NCI-H748 treated with DMSO at 0.1 percent for 48 hours (cell line): ENCODE data around the gene SLC24A3.

Experiments used
- DNase-seq: peaks from one replicate; lab custom pipeline; 2025; lab: John Stamatoyannopoulos, UW

SLC24A3 gene

DNA sequence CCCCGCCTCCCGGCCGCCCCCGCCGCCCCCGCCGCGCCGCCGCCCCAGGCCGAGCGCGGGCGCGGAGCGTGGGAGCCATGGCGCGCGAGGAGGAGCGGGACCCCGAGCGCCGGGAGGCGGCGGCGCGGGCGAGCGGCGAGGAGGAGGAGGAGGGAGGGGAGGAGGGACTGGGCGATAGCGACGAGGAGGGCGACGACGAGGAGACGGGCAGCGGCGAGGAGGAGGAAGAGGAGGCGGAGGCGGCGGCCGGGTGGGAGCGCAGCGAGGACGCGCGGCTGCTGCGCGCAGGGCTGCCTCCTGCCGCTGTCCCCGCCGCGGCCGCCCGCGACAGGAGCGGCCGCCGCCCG, at the start of gene SLC24A3:
Gene SLC24A3 (plus strand): TSS at position 174 of the 347 bp plus-strand sequence.
- no peak for DNase-seq

DNA sequence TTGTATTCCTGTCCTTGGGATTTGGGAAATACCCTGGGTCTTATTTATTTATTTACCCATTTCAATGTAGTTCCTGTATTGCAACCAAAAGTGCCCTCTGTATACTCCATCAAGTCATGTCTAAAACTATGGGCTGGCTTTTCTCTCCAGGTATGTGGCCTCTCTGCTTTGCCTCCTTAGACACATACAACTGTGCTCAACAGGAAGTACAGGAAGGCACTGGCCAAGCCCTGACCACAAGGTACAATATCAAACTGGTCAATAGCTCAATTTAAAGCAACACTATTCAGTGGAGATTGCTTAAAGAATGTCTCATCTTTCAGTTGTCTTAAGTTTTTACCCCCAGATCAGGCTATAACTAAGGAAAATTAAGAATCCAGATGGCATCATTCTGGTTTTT, 42.3 kb upstream of the SLC24A3 start:
- no peak for DNase-seq

GRCh38 chr20:19172637-19173036, 39.8 kb upstream of the SLC24A3 start:
- DNase-seq: no peak

GRCh38 chr20:19176470-19177052, 35.9 kb upstream of the SLC24A3 start:
- no peak for DNase-seq

DNA sequence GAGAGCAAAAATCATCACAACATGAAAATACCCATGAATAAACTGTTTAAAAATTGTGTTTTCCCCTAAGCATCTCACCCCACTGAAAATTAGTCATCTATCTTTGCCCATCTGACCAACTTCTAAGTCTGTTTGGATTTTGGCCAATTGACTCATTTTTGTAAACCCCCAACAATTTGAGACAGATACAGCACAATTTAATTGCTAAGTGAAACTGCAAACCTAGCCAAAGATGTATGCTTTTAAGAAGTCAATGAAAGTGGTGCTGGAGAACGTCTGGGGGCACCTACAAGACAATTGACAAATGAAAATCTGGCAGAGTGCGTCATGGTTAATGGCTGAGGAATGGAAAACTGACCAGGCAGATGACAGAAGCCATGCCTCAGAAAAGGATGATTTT, 30.9 kb upstream of the SLC24A3 start:
- no peak for DNase-seq

DNA sequence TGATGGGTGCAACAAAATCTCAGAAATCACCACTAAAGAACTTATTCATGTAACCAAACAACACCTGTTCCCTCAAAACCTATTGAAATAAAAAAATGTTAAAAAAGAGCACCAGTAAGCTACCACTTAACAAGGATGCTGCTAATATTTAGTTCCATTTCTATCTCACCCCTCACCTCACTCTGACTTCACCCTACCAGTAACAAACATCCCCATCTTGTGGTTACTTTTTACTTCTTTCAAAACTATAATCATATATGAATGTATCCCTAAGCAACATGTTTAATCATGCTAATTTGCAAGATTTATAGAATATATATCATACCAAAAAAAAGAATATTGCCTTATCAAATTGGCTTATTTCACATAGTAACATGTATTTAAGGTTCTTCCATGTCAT, 27.4 kb upstream of the SLC24A3 start:
- no peak for DNase-seq

DNA sequence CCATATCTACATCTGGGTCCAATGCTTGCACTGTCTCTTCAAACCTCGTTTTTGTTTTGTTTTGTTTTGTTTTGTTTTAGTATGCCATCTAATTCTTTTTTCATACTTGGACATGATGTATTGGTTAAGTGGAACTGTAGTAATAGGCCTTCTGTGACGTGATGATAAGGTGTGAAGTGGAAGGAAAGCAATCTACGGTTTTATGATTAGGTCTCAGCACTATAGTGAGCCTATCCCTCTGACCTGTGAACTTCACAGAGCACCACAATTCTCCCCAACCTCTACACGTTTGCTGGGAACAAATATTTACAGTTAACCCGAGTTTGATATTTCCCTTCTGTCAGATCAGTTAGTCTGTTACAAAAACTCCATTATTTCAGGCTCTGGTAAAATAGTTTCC, 19.1 kb upstream of the SLC24A3 start:
- no peak for DNase-seq

DNA sequence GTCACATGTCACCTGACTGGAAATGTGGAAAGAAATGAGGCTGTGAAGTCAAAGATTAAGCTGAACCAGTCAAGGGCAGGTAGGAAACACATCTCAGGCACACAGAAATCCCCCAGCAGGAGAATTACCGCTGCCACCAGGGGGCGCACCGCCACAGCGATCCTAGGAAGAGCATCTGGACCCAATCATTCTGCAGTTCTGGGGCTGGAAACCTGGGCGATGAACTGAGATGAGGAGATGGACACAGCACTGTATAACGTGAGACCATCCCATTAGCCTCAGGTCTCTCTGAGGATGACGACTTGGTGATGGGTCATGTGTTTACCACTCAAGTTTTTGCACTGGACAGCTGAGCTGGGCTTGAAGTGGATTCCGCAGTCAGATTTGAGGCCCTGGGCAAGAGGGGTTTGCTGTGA, 6.5 kb upstream of the SLC24A3 start:
- peak; percentile 74 for DNase-seq

GRCh38 chr20:19207541-19207940, 4.9 kb upstream of the SLC24A3 start:
- no peak for DNase-seq

GRCh38 chr20:19210391-19211155, 1.9 kb upstream of the SLC24A3 start:
- no peak for DNase-seq

GRCh38 chr20:19211252-19211651, 1.2 kb upstream of the SLC24A3 start:
- no peak for DNase-seq

DNA sequence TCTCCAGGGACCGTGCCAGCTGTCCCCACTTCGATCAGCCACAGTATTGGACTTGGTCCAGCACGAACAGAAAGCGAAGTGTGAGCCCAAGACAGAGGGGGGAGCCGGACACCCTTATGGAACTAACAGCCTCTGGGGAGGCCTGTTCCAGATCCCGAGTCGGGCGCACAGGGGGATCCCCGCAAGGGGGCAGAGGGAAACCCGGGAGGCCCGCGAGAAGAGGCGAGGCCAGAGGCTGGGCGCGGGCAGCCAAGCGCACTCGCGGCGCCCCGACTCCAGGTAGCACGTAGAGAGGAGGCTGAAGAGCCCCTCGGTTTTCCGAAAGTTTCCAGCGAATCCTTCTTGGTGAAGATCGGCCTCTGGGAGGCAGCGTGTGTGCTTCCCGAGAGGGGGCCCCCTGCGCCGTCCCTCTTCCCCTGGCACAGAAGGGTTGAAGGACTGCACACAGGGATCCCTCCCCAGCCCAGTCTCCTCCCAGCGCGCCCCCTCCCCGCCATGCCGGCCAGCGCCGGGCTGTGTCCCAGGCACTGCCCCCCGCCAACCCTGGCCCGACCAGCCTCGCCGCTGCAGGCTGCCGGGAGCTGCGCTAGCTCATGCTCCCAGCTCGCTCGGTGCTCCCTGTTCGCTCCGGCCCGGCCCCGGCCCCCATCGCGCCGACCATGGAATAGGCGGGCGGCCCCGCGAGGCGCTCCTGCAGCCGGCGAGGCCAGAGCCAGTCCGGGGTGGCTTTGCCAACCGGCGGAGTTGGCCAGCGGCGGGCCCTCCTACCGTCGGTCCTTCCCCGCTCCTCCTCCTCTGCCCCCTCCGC, 577 bp upstream of the SLC24A3 start:
- no peak for DNase-seq

DNA sequence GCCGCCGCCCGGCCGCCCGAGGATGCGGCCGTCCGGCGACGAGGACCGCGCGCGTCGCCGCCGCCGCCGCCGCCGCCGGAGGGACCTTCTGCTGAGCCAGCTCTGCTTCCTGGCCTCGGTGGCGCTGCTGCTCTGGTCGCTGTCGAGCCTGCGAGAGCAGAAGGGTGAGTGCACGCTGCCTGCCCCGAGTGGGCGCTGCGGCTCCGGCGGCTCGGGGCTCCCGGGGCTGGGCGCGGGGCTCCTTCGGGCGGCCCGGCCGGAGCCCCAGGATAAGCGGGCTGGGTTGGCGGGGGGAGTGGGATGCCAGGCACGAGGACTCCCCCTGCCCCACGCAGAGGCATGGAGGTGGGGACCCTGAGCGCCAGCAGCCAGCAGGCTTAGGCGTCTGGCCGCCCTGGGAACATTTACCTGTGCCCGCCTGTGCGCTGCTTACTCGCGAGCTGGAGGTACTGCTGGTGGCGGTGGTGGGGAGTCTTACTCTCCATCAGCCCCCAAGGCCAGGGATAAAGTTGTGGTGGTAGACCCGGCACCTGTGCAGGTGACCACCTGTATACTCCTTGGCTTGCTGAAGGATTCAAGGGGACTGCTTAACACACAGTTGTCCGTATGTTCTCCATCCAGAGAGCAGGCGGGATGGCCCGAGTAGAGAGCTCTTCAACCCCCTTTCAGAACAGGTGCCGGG, 520 bp downstream of the SLC24A3 start:
- peak; percentile 61 for DNase-seq

DNA sequence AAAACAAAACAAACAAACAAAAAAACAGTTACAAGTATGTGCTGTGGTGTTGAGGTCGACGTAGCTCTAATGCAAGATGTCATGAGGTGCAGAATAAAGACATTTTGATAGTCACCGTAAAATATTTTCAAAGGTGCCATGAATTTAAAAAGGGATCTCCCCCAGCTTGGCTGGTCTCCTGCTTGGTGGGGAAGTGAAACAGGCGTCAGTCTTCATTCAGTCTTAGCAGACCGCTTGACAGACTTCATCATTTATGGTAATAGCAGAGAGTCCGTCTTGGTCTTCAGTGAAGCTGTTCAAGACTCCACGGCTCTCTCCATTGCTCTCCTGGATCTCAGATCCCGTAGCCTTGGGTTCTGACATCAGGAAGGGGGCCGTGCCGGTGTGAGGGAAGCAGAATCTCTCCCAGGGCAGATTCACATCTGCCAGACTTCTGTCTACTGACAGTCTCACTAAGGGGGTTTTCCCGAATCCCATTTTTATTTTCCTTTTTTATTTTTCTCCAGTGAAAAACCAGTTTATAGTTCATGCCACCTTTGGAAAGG, 1.6 kb downstream of the SLC24A3 start:
- DNase-seq: no peak

DNA sequence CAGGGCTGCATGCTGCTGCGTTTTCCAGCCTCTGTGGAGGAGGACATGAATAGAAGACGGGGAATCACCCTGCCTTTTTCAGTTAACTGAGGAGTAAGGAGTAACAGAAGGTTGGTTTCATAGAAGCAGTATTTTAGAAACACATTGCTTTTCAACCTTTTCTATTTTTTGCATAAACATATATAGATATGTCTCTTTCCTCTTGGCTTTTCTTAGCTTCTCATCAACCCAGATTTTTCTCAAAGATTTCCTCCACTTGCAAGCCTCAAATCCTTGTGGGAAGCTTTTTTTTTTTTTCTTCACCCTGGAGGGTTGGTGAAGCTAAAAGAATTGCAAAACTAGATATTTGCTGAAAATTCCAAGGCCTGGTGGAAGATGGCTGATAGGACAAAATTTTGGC, 6.0 kb downstream of the SLC24A3 start:
- no peak for DNase-seq

GRCh38 chr20:19222520-19223040, 10.1 kb downstream of the SLC24A3 start:
- no peak for DNase-seq

- DNase-seq: no peak
Measured at GRCh38 chr20:19223640-19224039, 11.2 kb downstream of the SLC24A3 start.

DNA sequence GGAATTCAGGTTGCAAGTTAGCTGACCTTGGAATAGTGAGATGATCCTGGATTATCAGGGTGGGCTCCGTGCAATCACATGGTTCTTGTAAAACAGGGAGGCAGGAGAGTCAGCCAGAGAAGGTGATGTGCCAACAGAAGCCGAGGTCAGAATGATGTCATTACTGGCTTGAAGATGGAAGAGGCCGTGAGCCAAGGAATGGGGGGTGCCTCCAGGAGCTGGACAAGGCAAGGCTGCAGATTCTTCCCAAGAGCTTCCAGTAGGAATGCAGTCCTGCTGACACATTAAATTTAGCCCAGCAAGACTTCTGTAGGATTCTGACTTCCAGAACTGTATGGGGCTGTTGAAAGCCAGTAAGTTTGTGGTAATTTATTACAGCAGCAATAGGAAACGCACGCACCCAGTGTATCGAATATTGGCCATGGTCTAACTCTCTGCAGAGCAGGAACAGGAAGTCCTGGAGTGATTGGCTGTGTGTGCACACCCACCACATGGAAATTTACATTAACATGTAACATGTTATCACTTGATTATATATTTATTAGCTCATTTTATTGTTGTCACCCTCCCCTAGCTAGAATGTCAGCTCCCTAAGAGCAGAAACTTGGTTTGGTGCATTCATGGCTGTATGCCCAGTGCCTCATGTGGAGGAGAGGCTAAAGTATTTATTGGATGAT, 19.1 kb downstream of the SLC24A3 start:
- DNase-seq: no peak

DNA sequence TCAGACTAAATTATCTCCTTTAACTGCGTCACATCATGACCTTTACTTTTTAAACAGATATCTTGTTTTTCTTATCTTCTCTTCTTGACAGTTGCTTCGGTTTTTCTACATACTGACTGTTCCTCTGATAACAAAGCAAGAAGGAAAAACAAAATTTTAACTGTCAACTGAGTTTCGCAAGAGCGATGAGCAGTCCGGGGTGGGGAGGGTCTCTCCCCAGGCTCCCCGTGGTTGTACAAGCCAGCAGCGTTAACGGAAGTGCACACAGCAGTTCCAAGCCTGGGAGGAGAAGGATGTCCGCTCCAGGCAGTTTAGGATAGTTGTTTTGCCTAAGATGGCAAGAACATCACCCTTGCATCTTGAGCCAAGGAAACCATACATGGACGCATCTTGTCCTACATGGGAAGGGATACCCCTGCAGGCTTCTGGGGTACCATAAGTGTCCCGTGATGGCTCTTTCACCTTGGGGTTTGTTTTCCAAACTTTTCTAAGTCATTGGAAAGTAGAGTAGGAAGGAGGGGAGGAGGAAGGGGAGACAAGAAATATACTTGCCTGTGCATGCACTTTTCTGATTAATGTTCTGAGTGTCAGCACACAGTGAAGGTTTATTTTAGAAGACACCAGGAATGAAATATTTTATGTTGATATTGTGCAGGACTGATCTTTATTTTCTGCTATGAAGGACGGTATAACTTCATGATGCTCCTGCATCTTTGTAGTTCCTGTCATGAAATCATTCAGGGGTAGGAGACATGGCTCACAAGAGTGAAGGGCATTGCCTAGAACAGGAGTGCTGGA, 20.8 kb downstream of the SLC24A3 start:
- no peak for DNase-seq

- no peak for DNase-seq
Measured at GRCh38 chr20:19236371-19237055, 24.1 kb downstream of the SLC24A3 start.
